ENCODE results near the gene R3HDML. TPM values are rescaled to one million over a fixed set of nuclear protein-coding genes. Genes with fewer than 3 reads are reported as not detected.

R3HDML gene
- total and polyA plus RNA-seq, 2 of the 13 experiments (the other 11 are each of a cell fraction or from before 2014, with no cell fraction given) = not detected

DNA sequence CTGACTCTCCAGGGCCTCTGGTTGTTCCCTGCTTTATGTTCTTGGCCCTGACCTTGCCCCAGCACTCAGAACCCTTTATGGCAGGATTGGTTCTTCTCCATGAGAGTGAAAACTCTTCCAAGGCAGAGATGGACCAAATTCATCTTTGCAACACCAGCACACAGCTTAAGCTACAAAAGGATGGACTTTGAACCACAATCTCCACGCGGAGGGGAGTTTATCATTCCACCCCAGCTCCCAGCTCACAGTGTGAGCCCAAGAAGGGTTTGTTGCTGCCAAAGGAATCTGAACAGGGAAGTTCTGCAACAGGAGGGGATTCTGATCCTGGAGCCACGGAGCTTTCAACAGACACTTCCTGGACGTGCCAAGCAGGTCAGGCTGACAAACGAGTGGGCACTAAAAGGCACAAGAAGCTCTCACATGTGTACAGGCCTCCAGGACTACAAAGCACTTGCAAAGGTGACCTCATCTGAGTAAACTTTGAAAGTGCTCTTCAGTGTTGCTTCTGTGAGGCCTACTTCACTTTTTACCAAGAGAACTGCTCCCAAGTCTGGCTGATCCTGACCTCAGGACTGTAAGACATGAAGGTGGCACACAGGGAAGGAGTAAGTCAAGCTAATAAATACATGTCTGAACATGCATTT lies 34.7 kb upstream of the R3HDML start (continued):
- TF ChIP-seq ZNF747 (CRISPR knock-in tag; IDR thresholded peaks at IDR 0.05; ENCODE audit: borderline replicate concordance) (no peak), RCOR2 (CRISPR knock-in tag; IDR thresholded peaks at IDR 0.05) (no peak; the same call in none of the 2 replicates), NFE2L1 (CRISPR knock-in tag; IDR thresholded peaks at IDR 0.05; ENCODE audit: borderline replicate concordance) (peak; percentile 26; the same call in 1 of the 2 replicates), MXD4 (CRISPR knock-in tag; IDR thresholded peaks at IDR 0.05) (no peak; the same call in 1 of the 2 replicates), ZNF562 (CRISPR knock-in tag; IDR thresholded peaks at IDR 0.05; ENCODE audit: borderline replicate concordance) (no peak), POLR2AphosphoS2 (IDR thresholded peaks at IDR 0.05; ENCODE audit: low read depth, low read length) (no peak), NAIF1 (CRISPR knock-in tag; IDR thresholded peaks at IDR 0.05; ENCODE audit: borderline replicate concordance) (no peak), ZNF326 (CRISPR knock-in tag; IDR thresholded peaks at IDR 0.05; ENCODE audit: borderline replicate concordance) (peak; percentile 35; the same call in 1 of the 2 replicates), FLYWCH1 (CRISPR knock-in tag; IDR thresholded peaks at IDR 0.05) (no peak), ZNF570 (CRISPR knock-in tag; IDR thresholded peaks at IDR 0.05; ENCODE audit: borderline replicate concordance) (no peak), MTF2 (CRISPR knock-in tag; IDR thresholded peaks at IDR 0.05; ENCODE audit: borderline replicate concordance) (no peak), TAF1 (CRISPR knock-in tag; IDR thresholded peaks at IDR 0.05) (peak; percentile 42; the same call in 1 of the 2 replicates), ZNF484 (CRISPR knock-in tag; IDR thresholded peaks at IDR 0.05; ENCODE audit: borderline replicate concordance, low read depth) (no peak), KDM6A (CRISPR knock-in tag; IDR thresholded peaks at IDR 0.05; ENCODE audit: low read depth) (peak; percentile 98), NFYB (CRISPR knock-in tag; IDR thresholded peaks at IDR 0.05) (no peak), KLF12 (CRISPR knock-in tag; IDR thresholded peaks at IDR 0.05; ENCODE audit: borderline replicate concordance) (no peak), RXRB (CRISPR knock-in tag; IDR thresholded peaks at IDR 0.05; ENCODE audit: borderline replicate concordance) (peak; percentile 85), ZNF446 (CRISPR knock-in tag; IDR thresholded peaks at IDR 0.05) (no peak), NR2F2 (IDR thresholded peaks at IDR 0.05; ENCODE audit: borderline replicate concordance, low read depth) (no peak; the same call in 1 of the 2 replicates), TARDBP (CRISPR knock-in tag; IDR thresholded peaks at IDR 0.05) (peak; percentile 64; the same call in 1 of the 2 replicates), SAFB2 (CRISPR knock-in tag; IDR thresholded peaks at IDR 0.05; ENCODE audit: borderline replicate concordance, low read depth) (no peak), ZNF607 (CRISPR knock-in tag; IDR thresholded peaks at IDR 0.05; ENCODE audit: borderline replicate concordance) (peak; percentile 57; the same call in 1 of the 2 replicates), ZNF333 (CRISPR knock-in tag; IDR thresholded peaks at IDR 0.05; ENCODE audit: borderline replicate concordance) (no peak), EED (CRISPR knock-in tag; IDR thresholded peaks at IDR 0.05) (no peak), ZNF138 (CRISPR knock-in tag; IDR thresholded peaks at IDR 0.05; ENCODE audit: low read depth) (no peak), KLF15 (CRISPR knock-in tag; IDR thresholded peaks at IDR 0.05; ENCODE audit: borderline replicate concordance) (no peak), ZBTB33 (CRISPR knock-in tag; IDR thresholded peaks at IDR 0.05) (peak; percentile 41; the same call in 1 of the 2 replicates), YEATS4 (CRISPR knock-in tag; IDR thresholded peaks at IDR 0.05; ENCODE audit: borderline replicate concordance) (peak; percentile 92), ZNF713 (CRISPR knock-in tag; IDR thresholded peaks at IDR 0.05) (no peak), CEBPG (CRISPR knock-in tag; IDR thresholded peaks at IDR 0.05) (peak; percentile 63)
- TF ChIP-seq, protein P1, sequence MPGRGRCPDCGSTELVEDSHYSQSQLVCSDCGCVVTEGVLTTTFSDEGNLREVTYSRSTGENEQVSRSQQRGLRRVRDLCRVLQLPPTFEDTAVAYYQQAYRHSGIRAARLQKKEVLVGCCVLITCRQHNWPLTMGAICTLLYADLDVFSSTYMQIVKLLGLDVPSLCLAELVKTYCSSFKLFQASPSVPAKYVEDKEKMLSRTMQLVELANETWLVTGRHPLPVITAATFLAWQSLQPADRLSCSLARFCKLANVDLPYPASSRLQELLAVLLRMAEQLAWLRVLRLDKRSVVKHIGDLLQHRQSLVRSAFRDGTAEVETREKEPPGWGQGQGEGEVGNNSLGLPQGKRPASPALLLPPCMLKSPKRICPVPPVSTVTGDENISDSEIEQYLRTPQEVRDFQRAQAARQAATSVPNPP (CRISPR knock-in tag; IDR thresholded peaks at IDR 0.05) = no peak

Measured in HepG2 (cell line).